ENCODE results near the gene RNPS1.
"Not testable (repeated sequence)": the region's sequence is repeated elsewhere in the genome, so short reads cannot be mapped to it uniquely, and the experiment has no call there.

Gene RNPS1

GRCh38 chr16:2282262-2282661 is 14.3 kb upstream of the RNPS1 start:
- no peak for DNase-seq

- no peak for DNase-seq
Observed at GRCh38 chr16:2280981-2281542, 13.1 kb upstream of the RNPS1 start.

DNA sequence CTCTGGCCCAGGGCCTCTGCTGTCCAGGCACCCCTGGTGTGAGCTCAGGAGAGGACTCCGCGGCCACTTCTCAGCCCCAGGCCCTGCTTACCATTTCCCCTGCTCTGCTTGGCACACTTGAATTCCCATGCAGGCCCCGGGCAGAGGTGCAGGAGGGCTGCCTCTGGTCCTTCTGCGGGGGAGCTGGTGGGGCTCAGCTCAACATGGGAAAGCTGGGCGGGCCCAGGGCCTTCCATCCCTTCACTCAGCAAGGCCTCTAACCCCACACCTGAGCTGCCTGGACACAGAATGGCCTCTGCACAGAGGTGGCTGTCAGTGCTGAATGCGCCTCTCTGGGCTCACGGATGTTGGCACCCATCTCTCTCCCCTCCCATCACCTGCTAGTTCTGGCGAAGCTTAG is 12.5 kb upstream of the RNPS1 start:
- no peak for DNase-seq

DNA sequence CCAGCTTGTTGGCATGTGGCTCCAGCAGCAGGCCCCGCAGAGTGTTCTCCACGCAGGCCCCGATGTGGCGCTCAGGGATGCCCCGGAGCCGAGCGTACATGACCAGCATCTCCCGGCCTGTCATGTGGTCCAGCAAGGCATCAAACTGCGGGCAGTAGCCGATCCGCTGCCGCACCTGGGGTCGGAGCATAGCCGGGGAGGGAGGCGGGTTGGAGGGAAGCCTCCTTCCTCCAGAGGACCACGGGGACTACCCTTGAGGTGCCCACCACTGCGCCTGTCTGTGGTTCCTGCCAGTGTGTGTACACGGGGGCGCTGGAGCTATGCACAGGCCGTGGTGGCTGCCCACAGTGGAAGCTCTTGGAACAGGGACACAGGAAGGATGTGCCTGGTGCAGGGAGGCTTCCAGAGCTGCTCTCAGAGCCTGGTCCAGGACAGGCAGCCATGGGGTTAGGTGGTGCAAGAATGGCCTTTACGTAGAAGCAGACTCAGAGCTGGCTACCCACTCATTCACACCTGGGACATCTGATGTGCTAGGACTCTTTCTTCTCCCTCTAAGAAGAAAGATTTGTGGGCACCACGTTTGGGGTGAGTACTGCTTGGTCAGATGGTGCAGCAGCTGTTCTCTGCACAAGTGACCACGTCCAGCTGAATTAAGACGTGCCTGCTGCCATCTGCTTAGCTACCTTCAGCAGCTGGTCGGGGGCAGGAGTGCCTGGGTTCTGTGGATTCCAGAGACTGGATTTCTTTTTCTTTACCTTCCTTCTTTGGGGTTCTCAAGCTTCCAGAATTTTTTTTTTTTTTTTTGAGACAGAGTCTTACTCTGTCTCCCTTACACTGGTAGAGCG is 11.3 kb upstream of the RNPS1 start:
- DNase-seq = no peak

GRCh38 chr16:2278272-2278608 is 10.3 kb upstream of the RNPS1 start:
- DNase-seq = no peak

- no peak for DNase-seq
Observed at GRCh38 chr16:2277466-2278271, 9.7 kb upstream of the RNPS1 start.

GRCh38 chr16:2276368-2277195 is 8.7 kb upstream of the RNPS1 start:
- DNase-seq = no peak

DNA sequence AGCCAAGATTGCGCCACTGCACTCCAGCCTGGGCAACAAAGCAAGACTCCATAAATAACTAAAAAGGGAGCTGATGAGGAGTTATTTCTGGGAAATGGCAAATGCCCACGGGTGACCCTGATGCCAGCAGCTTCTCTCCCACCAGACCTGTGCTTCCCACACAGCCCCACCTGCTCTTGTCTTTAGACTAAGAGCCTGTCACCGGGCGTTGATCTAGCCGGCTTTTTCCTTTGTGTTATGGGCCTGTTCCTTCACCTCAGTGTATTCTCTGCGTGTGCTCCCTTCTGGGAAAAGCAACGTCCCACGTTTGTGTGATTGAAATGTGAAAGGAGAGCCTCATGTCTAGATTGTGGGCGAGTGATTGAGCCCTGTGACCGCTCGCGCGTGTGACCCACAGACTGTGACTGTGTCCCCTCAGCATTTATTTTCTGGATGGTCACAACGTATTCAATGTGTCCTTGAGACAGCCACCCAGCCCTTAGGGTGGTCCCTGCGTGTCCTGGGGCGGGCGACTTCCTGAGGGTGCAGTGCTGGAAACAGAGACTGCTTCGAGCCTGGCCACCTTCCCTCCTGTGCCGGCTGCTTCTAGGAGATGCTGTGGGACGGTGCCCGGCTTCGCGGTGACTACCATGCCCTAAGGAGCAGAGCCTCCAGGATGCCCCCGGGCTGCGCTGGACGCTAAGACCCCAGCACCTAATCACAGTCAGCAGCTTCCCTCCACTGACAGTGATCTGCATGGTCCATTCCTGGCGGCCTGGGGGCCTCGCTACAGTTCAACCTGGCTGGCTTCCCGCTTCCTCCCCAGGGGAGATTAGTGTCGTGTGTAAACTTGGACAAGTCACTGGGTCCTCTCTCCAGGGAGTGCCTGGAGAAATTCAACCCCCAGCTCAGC is 7.8 kb upstream of the RNPS1 start:
- no peak for DNase-seq

- DNase-seq = no peak
Observed at GRCh38 chr16:2273931-2274330, 6.0 kb upstream of the RNPS1 start.

- no peak for DNase-seq
Observed at GRCh38 chr16:2273484-2273883, 5.6 kb upstream of the RNPS1 start.

GRCh38 chr16:2271848-2272461 is 4.0 kb upstream of the RNPS1 start:
- DNase-seq = no peak

DNA sequence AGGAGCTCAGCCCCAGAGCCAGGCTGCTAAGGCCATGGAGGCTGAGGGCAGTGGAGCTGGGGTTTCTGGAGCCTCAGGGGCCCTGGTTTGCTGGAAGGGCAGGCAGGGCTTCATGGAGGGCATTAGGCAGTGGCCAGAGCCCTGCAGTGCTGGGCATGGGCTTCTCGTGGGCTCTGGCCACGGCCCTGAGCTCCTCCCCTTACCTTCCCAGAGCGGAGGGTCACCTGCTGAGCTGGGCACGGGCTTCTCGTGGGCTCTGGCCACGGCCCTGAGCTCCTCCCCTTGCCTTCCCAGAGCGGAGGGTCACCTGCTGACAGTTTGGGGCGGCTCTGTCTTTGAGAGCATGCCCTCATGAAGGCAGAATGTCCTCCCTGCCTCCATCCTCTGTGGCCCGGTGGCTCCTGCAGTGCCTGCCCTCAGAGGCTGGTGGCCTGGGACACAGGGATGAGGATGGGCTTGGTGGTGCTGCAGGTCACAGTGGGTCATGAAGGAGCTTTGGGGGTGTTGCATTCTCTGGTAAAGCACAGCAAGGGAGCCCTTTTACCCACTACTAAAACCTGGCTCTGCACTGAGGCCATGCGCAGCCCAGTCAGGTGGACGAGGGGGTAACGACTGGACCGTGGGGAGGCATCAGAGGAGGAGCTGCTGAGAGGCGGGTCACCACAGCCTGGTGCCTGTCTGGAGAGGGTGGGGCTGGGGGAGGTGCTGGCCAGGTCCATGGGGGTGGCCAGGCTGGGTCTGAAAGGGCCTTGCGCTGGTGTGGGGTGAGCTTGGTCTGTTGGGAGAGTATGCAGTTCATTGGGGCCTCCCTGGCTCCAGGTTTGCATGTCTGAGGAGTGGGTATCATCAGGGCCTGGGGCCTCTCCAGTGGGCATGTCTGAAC is 2.9 kb upstream of the RNPS1 start:
- DNase-seq = no peak

- no peak for DNase-seq
Observed at GRCh38 chr16:2270070-2270462, 2.1 kb upstream of the RNPS1 start.

- DNase-seq = not testable (repeated sequence)
Observed at GRCh38 chr16:2267505-2267912, 417 bp downstream of the RNPS1 start.

DNA sequence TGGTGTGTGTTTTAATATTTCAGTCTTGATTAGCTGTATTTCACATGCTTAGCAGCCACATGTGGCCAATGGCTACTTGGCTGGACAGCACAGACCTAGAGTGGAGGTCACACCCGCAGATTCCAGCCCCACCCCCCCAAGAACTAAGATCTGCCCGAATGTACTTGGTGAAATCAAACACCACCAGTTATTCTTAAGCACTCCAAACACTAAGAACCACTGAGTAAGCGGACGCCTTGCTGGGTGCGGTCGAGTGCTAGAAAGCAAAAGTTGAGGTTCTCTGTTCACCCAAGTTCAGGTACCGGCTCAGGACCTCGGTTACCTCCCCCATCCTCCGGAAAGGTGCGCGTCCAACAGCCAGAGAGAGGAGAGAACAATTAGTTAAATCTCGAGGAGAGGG is 1.0 kb downstream of the RNPS1 start:
- DNase-seq = not testable (repeated sequence)

GRCh38 chr16:2263026-2263425 is 4.9 kb downstream of the RNPS1 start:
- DNase-seq = not testable (repeated sequence)

GRCh38 chr16:2260250-2260649 is 7.7 kb downstream of the RNPS1 start:
- DNase-seq = no peak

DNA sequence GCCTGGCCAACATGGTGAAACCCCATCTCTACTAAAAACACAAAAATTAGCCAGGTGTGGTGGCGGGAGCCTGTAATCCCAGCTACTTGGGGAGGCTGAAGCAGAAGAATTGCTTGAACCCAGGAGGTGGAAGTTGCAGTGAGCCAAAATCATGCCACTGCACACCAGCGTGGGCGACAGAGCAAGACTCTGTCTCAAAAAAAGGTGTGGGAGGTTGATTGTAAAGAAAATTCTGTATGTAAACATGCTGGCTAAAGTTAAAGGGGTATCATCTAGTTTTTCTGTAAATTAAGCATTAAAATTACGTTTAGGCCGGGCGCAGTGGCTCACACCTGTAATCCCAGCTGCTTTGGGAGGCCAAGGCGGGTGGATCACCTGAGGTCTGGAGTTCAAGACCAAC is 9.4 kb downstream of the RNPS1 start:
- not testable (repeated sequence) for DNase-seq

- no peak for DNase-seq
Observed at GRCh38 chr16:2257726-2258125, 10.2 kb downstream of the RNPS1 start.

DNA sequence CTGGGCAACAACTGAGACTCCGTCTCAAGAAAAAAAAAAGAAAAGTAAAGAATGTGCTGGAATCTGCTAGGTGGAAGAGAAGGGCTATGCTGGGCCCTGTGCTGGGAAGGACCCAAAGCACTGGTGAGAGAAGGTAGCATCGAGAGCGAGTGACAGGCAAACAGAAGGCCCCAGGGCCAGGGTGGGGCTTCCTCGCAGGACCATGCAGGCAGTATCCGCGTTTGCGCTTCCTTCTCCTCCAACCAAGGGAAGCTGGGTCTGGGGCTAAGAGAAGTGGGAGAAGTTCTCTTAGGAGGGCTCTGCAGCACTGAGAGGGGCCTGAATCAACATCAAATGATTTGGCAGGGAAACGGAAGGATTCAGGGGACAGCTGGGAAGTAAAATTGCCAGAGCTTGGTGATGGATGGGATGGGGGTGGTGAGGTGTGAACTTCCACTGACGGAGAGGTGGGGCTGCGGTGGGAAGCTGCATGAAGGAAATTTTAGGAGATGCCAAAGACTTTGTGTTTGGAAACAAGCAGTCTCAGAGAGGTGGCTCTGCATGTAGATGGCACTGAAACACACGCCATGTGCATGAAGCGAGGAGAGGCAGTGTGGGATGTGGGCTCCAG is 11.3 kb downstream of the RNPS1 start:
- no peak for DNase-seq
